Amygdala (tissue), 56 donors: ENCODE results near the gene EFNA5.

Source experiments
- DNase-seq, 56 donors: peaks; one replicate each; lab custom pipeline; 2025; lab: John Stamatoyannopoulos, UW

The EFNA5 gene

GRCh38 chr5:107607671-107608345 lies 62.9 kb downstream of the EFNA5 start:
- DNase-seq, result no peak

GRCh38 chr5:107607196-107607595 lies 63.5 kb downstream of the EFNA5 start:
- no peak for DNase-seq

- DNase-seq, result no peak
Measured at GRCh38 chr5:107605596-107606125, 65.1 kb downstream of the EFNA5 start.

- no peak for DNase-seq
Measured at GRCh38 chr5:107604990-107605389, 65.7 kb downstream of the EFNA5 start.

GRCh38 chr5:107604146-107604910 lies 66.4 kb downstream of the EFNA5 start:
- DNase-seq, result no peak

GRCh38 chr5:107603349-107603748 lies 67.4 kb downstream of the EFNA5 start:
- DNase-seq, result no peak

GRCh38 chr5:107602896-107603295 lies 67.8 kb downstream of the EFNA5 start:
- DNase-seq, result no peak

- DNase-seq, result no peak
Measured at GRCh38 chr5:107601076-107601475, 69.7 kb downstream of the EFNA5 start.

GRCh38 chr5:107598958-107599357 lies 71.8 kb downstream of the EFNA5 start:
- DNase-seq, result no peak

- DNase-seq, result no peak
Measured at GRCh38 chr5:107597803-107598202, 72.9 kb downstream of the EFNA5 start.

- no peak for DNase-seq
Measured at GRCh38 chr5:107597247-107597646, 73.5 kb downstream of the EFNA5 start.

- no peak for DNase-seq
Measured at GRCh38 chr5:107594253-107595045, 76.3 kb downstream of the EFNA5 start.

- no peak for DNase-seq
Measured at GRCh38 chr5:107593009-107593408, 77.7 kb downstream of the EFNA5 start.

- DNase-seq, result no peak
Measured at GRCh38 chr5:107592515-107592914, 78.2 kb downstream of the EFNA5 start.

GRCh38 chr5:107590686-107591085 lies 80.1 kb downstream of the EFNA5 start:
- no peak for DNase-seq

GRCh38 chr5:107589520-107590193 lies 81.1 kb downstream of the EFNA5 start:
- no peak for DNase-seq

GRCh38 chr5:107582625-107583024 lies 88.1 kb downstream of the EFNA5 start:
- DNase-seq, result no peak

- no peak for DNase-seq
Measured at GRCh38 chr5:107580889-107581820, 89.6 kb downstream of the EFNA5 start.

- DNase-seq, result no peak
Measured at GRCh38 chr5:107578051-107578635, 92.6 kb downstream of the EFNA5 start.
